WTC11 (cell line): ENCODE results near the gene PHKA2. TPM values are rescaled to one million over a fixed set of nuclear protein-coding genes. Genes with fewer than 3 reads are reported as not detected.
"Not testable (repeated sequence)": the region's sequence is repeated elsewhere in the genome, so short reads cannot be mapped to it uniquely, and the experiment has no call there.

Experiments
- ATAC-seq: fragments of 200-7000 bp; cut with Tn5 transposase; 2 replicates; pipeline ENCODE4 v1.10.0; 2021; ENCODE audit warnings: mild to moderate bottlenecking, moderate library complexity
- CTCF ChIA-PET: fragments of 300-600 bp; sonication (Branson Sonifier 250); formaldehyde crosslinking; loops from one replicate; lab custom pipeline; 2021; ENCODE audit warnings: antibody characterized with exemption; lab: Charles Lee
- POLR2A ChIA-PET: fragments of 350-600 bp; sonication (Branson Sonifier 250); formaldehyde crosslinking; loops from one replicate; lab custom pipeline; 2021; ENCODE audit warnings: antibody characterized with exemption; lab: Charles Lee
- DNase-seq: peaks from one replicate; pipeline ENCODE4 v3.0.0; 2021; ENCODE audit warnings: low spot score
- H3K27ac Mint-ChIP-seq: 2 replicates; pipeline ENCODE4 v1.8.0; 2021; ENCODE audit warnings: mixed read lengths
- H3K27me3 Mint-ChIP-seq: 2 replicates; pipeline ENCODE4 v1.8.0; 2021; ENCODE audit warnings: low read depth, mild to moderate bottlenecking, moderate library complexity, mixed read lengths
- H3K36me3 Mint-ChIP-seq: 2 replicates; pipeline ENCODE4 v1.8.0; 2021; ENCODE audit warnings: mixed read lengths
- H3K4me1 Mint-ChIP-seq: 2 replicates; pipeline ENCODE4 v1.8.0; 2022; ENCODE audit warnings: mixed read lengths
- H3K4me3 Mint-ChIP-seq: 2 replicates; pipeline ENCODE4 v1.8.0; 2021; ENCODE audit warnings: mild to moderate bottlenecking, moderate library complexity, mixed read lengths
- H3K9me3 Mint-ChIP-seq: 2 replicates; pipeline ENCODE4 v1.8.0; 2021; ENCODE audit warnings: mixed read lengths
- AR ChIP-seq: fragments of 250-450 bp; sonication (Bioruptor Pico); IDR thresholded peaks from 2 replicates; pipeline ENCODE4 v1.9.0; 2021; ENCODE audit warnings: mild to moderate bottlenecking
- ARID4B ChIP-seq: sonication (generic); formaldehyde crosslinking; IDR thresholded peaks from 2 replicates; pipeline ENCODE4 v1.8.0; 2023; ENCODE audit warnings: missing genetic modification reagents, mild to moderate bottlenecking, borderline replicate concordance
- CBFB ChIP-seq: sonication (generic); formaldehyde crosslinking; IDR thresholded peaks from 2 replicates; pipeline ENCODE4 v1.8.1; 2022; ENCODE audit warnings: mild to moderate bottlenecking, low read depth, missing genetic modification reagents
- E2F1 ChIP-seq: sonication (generic); formaldehyde crosslinking; IDR thresholded peaks from 2 replicates; pipeline ENCODE4 v1.8.0; 2022; ENCODE audit warnings: mild to moderate bottlenecking, missing genetic modification reagents
- E2F4 ChIP-seq: sonication (generic); formaldehyde crosslinking; IDR thresholded peaks from 2 replicates; pipeline ENCODE4 v1.8.1; 2022; ENCODE audit warnings: low read depth, mild to moderate bottlenecking, moderate library complexity, missing genetic modification reagents, borderline replicate concordance
- FOXJ3 ChIP-seq: sonication (generic); formaldehyde crosslinking; IDR thresholded peaks from 2 replicates; pipeline ENCODE4 v1.9.0; 2021; ENCODE audit warnings: missing genetic modification reagents, mild to moderate bottlenecking, borderline replicate concordance
- GABPB1 ChIP-seq: sonication (generic); formaldehyde crosslinking; IDR thresholded peaks from 2 replicates; pipeline ENCODE4 v1.8.1; 2023; ENCODE audit warnings: mild to moderate bottlenecking, missing genetic modification reagents
- GRHL2 ChIP-seq: fragments of 250-450 bp; sonication (Bioruptor Pico); IDR thresholded peaks from 2 replicates; pipeline ENCODE4 v1.8.0; 2022; ENCODE audit warnings: mild to moderate bottlenecking, moderate library complexity; ENCODE audit not compliant: insufficient replicate concordance, severe bottlenecking
- GTF2I ChIP-seq: fragments of 250-450 bp; sonication (Bioruptor Pico); conservative IDR thresholded peaks from 2 replicates; pipeline ENCODE4 v1.4.0; 2021; ENCODE audit warnings: mild to moderate bottlenecking
- HMGA2 ChIP-seq: fragments of 250-450 bp; sonication (Bioruptor Pico); IDR thresholded peaks from 2 replicates; pipeline ENCODE4 v1.4.0; 2021; ENCODE audit warnings: mild to moderate bottlenecking, moderate library complexity
- HMGXB4 ChIP-seq: sonication (generic); formaldehyde crosslinking; IDR thresholded peaks from 2 replicates; pipeline ENCODE4 v1.8.1; 2023; ENCODE audit warnings: mild to moderate bottlenecking, moderate library complexity, missing genetic modification reagents
- MLX ChIP-seq: sonication (generic); formaldehyde crosslinking; IDR thresholded peaks from 2 replicates; pipeline ENCODE4 v1.8.1; 2023; ENCODE audit warnings: mild to moderate bottlenecking, missing genetic modification reagents, moderate library complexity
- NFATC4 ChIP-seq: fragments of 250-450 bp; sonication (Bioruptor Pico); IDR thresholded peaks from 2 replicates; pipeline ENCODE4 v1.9.0; 2021; ENCODE audit warnings: mild to moderate bottlenecking
- SMAD4 ChIP-seq: sonication (generic); formaldehyde crosslinking; IDR thresholded peaks from 2 replicates; pipeline ENCODE4 v1.8.0; 2022; ENCODE audit warnings: mild to moderate bottlenecking, missing genetic modification reagents
- SOX15 ChIP-seq: fragments of 250-450 bp; sonication (Bioruptor Pico); IDR thresholded peaks from 2 replicates; pipeline ENCODE4 v1.9.0; 2021; ENCODE audit warnings: mild to moderate bottlenecking
- STAT6 ChIP-seq: sonication (generic); formaldehyde crosslinking; conservative IDR thresholded peaks from 2 replicates; pipeline ENCODE4 v1.8.1; 2023; ENCODE audit warnings: mild to moderate bottlenecking, low read depth, missing genetic modification reagents, moderate library complexity
- USF2 ChIP-seq: sonication (generic); formaldehyde crosslinking; IDR thresholded peaks from 2 replicates; pipeline ENCODE4 v1.8.1; 2023; ENCODE audit warnings: mild to moderate bottlenecking, missing genetic modification reagents, moderate library complexity
- ZNF317 ChIP-seq: sonication (generic); formaldehyde crosslinking; IDR thresholded peaks from 2 replicates; pipeline ENCODE4 v1.8.1; 2023; ENCODE audit warnings: low read depth, mild to moderate bottlenecking, moderate library complexity, missing genetic modification reagents, borderline replicate concordance
- ZNF423 ChIP-seq: fragments of 250-450 bp; sonication (Bioruptor Pico); IDR thresholded peaks from 2 replicates; pipeline ENCODE4 v2.1.2; 2022; ENCODE audit warnings: mild to moderate bottlenecking, moderate library complexity
- total RNA-seq: library from RNA; stranded (reverse); gene quantifications from 3 replicates; pipeline ENCODE4 v1.2.3, GENCODE V29; 2021

Gene PHKA2
- total RNA-seq, 1 experiment from 2014 or later: 23.8 TPM

- Mint-ChIP-seq H3K9me3 (no peaks in the 10 kb centered on the region), H3K27me3 (no peaks in the 10 kb centered on the region), H3K4me1 (no peaks in the 10 kb centered on the region), H3K4me3 (no peak overlapping the region), H3K36me3 (no peaks in the 10 kb centered on the region), H3K27ac (no peak overlapping the region)
- TF ChIP-seq SMAD4 (CRISPR knock-in tag) (no peak), STAT6 (CRISPR knock-in tag) (no peak), GTF2I (CRISPR knock-in tag) (no peak), GABPB1 (CRISPR knock-in tag) (no peak), AR (CRISPR knock-in tag) (no peak), USF2 (CRISPR knock-in tag) (no peak), ZNF317 (CRISPR knock-in tag) (no peak), GRHL2 (CRISPR knock-in tag) (no peak), ARID4B (no peak), ZNF423 (CRISPR knock-in tag) (no peak), HMGA2 (CRISPR knock-in tag) (no peak), SOX15 (no peak), E2F1 (CRISPR knock-in tag) (no peak), HMGXB4 (CRISPR knock-in tag) (no peak), FOXJ3 (no peak), NFATC4 (CRISPR knock-in tag) (no peak), CBFB (CRISPR knock-in tag) (no peak), MLX (no peak), E2F4 (CRISPR knock-in tag) (no peak)
- CTCF ChIA-PET: interaction anchor here (0.6 to 3.6 kb wide), 12 partner anchors 10 to 316 kb away, joined by 3 to 64 read pairs (median 4); no protein-coding TSS in a partner anchor
- POLR2A ChIA-PET: no interaction called here
- ATAC-seq (peak; percentile 62; the same call in 1 of the 2 replicates), DNase-seq (peak; percentile 20)
These were observed 33.4 kb upstream of the PHKA2 start for GRCh38 chrX:19017271-19017670.

GRCh38 chrX:19016614-19017013 lies 32.7 kb upstream of the PHKA2 start:
- POLR2A ChIA-PET, H3K27ac Mint-ChIP-seq, H3K27me3 Mint-ChIP-seq, H3K4me1 Mint-ChIP-seq, H3K9me3 Mint-ChIP-seq, H3K4me3 Mint-ChIP-seq, H3K36me3 Mint-ChIP-seq, DNase-seq, ATAC-seq: not testable (repeated sequence)
- CTCF ChIA-PET: interaction anchor here (0.6 to 3.6 kb wide), 6 partner anchors 9 to 317 kb away, joined by 3 to 64 read pairs (median 4); no protein-coding TSS in a partner anchor
